ENCODE data around the gene BAG5. TPM values are rescaled to one million over a fixed set of nuclear protein-coding genes. Genes with fewer than 3 reads are reported as not detected.

The BAG5 gene
- total RNA-seq, 4 donors from 2014 or later: 29.2 to 51.2 (median 42.9) TPM

DNA sequence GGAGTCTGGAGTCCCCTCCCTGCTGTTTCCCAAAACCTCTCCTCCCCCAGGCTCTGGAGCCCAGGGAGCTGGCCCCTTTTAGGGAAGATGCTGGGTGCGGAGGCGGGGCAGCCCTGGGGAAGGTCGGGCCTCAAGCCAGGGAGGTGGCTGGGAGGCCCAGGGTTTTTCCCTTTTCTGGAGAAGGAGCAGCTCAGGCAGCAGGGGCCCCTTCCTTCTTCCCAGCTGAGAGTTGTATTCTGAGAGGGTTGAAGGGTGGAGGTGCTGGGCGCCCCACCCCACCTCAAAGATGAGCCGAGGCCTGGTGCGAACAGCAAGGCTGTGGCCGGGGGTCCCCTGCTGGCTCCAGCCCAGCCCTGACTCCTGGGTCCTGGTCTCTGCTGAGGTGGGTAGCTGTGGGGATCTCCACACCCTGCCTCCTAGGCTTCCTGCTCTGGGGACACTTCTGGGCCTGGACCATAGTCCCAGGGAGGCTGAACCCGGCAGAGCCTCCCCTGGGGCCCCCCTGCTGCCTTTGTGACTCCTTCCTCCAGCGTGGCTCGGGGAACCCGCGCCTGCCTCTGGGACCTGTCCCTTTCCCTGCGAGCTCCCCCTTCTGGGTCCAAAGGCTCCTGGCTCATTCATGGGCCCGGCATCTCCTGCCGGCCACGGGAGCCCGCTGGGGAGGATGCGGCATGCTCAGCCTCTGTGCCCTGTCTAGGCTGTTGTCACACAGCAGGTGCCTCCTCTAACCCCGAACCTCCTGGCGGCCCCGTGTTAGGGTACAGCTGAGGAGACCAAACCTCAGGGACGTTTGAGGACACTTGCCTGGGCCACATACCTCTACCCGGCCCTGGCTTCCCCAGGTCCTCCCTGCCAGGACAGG, 29.1 kb downstream of the BAG5 start:
- ATAC-seq (ENCODE audit: low FRiP score): no peak
- TF ChIP-seq, protein P1, sequence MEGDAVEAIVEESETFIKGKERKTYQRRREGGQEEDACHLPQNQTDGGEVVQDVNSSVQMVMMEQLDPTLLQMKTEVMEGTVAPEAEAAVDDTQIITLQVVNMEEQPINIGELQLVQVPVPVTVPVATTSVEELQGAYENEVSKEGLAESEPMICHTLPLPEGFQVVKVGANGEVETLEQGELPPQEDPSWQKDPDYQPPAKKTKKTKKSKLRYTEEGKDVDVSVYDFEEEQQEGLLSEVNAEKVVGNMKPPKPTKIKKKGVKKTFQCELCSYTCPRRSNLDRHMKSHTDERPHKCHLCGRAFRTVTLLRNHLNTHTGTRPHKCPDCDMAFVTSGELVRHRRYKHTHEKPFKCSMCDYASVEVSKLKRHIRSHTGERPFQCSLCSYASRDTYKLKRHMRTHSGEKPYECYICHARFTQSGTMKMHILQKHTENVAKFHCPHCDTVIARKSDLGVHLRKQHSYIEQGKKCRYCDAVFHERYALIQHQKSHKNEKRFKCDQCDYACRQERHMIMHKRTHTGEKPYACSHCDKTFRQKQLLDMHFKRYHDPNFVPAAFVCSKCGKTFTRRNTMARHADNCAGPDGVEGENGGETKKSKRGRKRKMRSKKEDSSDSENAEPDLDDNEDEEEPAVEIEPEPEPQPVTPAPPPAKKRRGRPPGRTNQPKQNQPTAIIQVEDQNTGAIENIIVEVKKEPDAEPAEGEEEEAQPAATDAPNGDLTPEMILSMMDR (IDR thresholded peaks at IDR 0.05): no peak
- DNase-seq (ENCODE audit: low spot score): no peak

DNA sequence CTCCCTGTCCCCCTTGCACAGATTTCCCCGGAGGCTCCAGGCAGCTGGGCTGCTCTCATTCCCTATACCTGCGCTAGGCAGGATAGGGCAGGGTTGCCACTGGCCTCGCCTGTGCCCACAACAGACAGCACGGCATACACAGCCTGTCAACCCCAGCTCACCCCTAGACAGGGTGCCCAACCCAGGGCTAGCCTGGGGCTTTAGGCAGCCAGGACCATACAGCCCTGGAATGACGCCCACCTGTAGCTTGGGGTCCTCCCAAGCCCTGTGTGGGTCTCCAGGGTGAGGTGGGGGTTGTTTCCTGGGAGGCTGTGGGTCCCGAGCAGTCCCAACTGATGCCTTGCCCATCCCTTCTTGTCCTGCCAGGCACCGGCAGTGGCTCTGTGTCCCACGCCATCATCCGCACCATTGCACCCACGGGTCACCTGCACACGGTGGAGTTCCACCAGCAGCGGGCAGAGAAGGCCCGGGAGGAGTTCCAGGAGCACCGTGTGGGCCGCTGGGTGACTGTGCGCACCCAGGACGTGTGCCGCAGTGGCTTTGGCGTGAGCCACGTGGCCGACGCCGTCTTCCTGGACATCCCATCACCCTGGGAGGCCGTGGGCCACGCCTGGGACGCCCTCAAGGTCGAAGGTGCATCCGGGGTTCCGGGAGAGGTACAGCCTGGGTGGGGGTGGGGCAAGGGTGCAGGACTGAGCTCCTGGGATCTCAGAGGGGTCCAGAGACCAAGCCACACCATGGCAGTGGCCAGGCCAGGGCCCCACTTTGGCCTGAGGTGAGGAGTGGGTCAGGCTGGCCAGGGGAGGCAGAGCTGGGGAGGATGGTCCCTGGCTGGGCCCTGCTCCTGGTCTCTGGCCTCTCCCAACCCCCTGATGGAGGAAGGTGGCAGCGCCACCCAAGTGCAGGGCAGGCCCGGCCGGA, 30.0 kb downstream of the BAG5 start:
- DNase-seq (ENCODE audit: low spot score) (no peak), ATAC-seq (ENCODE audit: low FRiP score) (no peak)
- TF ChIP-seq, protein P1 (IDR thresholded peaks at IDR 0.05): no peak

DNA sequence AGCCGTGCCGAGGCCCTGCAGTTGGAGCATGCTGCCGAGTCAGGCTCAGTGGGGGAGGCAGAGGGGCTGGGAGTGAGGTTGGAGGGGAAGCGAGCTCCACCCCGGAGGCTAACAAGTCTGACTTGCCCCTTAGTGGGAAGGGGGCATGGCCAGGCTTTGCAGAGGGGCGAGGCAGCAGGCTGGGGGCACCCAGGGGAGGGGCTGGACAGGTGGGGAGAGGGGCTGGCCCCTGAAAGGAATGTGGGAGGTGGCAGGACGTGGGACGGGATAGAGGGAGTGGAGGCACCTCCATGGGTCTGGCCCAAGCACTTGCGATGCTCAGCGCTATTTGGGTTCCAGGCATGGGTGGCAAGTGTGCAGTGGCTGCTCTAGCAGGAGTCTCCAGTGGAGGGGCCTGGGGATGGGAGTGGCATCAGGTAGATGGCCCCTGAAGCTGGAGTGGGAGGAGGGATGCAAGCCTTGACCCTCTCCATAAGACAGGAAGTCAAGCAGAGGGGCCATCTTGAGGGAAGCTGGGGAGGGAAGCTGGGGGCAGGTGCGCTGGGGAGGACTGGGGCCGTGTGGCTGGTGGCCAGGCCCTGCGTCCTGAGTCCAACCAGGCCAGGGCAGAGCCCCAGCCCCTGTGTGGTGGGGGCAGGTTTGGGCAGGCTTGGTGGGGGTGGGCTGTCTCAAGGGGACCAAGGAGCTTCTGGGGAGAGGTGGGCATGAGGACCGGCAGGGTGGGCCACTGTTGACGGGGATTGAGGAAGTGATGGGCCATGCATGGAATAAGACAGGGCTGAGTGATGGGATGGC, 30.8 kb downstream of the BAG5 start:
- ATAC-seq (ENCODE audit: low FRiP score): no peak
- TF ChIP-seq, protein P1 (IDR thresholded peaks at IDR 0.05): no peak

DNA sequence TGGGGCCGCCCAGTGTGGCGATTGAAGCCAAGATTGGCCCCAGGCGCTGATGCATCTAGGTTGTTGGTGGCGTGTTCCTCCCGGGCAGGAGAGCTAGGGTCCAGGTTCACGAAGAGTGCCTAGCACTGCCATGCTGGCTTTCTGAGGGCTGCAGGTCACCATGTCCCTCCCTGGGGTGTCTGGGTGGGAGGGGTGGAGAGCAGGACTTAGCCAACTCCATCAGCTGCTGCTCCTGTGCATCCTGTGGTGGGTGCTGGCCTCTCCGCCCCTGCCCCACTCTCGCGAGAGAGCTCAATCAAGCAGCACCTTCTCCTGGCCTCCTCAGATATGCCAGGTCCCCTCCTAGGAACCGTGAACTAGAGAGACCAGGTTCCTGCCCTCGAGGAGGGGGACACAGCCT, 31.6 kb downstream of the BAG5 start:
- no peak for ATAC-seq (ENCODE audit: low FRiP score)

More for the DNA sequence above, 30.8 kb downstream of the BAG5 start:
- DNase-seq (ENCODE audit: low spot score): no peak

DNA sequence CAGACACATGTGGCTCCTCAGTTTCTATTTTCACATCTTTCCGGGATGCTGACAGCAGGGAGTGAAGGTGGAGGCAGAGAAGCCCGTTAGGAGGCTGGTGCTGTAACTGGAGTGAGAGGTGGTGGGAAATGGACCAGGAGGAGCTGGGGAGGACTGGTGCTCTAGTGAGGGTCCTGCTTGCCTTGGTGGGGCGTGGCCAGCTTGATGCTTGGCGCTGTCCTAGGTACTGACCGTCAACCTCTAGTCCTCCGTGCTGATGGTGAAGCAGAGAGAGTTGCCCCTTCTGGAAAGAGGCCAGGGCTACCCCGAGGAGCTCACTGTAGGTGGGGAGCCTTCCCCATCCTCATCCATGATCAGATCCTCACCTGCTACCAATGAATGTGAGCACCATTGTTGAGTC, 32.1 kb downstream of the BAG5 start:
- ATAC-seq (ENCODE audit: low FRiP score) (no peak), DNase-seq (ENCODE audit: low spot score) (no peak)
- TF ChIP-seq, protein P1 (IDR thresholded peaks at IDR 0.05): no peak

More for the DNA sequence above, 31.6 kb downstream of the BAG5 start:
- TF ChIP-seq, protein P1 (IDR thresholded peaks at IDR 0.05): no peak
- no peak for DNase-seq (ENCODE audit: low spot score)

All from omental fat pad (tissue), 4 donors.